ENCODE data around the gene RPL5. TPM values are rescaled to one million over a fixed set of nuclear protein-coding genes. Genes with fewer than 3 reads are reported as not detected.
A peak's percentile ranks its signal among the peaks of the same experiment; 100 is the strongest.

RPL5 gene
- total and polyA plus RNA-seq, 9 of the 15 experiments (the other 6 are each of a cell fraction or from before 2014, with no cell fraction given): 1,467 to 4,252 (median 2,454) TPM

DNA sequence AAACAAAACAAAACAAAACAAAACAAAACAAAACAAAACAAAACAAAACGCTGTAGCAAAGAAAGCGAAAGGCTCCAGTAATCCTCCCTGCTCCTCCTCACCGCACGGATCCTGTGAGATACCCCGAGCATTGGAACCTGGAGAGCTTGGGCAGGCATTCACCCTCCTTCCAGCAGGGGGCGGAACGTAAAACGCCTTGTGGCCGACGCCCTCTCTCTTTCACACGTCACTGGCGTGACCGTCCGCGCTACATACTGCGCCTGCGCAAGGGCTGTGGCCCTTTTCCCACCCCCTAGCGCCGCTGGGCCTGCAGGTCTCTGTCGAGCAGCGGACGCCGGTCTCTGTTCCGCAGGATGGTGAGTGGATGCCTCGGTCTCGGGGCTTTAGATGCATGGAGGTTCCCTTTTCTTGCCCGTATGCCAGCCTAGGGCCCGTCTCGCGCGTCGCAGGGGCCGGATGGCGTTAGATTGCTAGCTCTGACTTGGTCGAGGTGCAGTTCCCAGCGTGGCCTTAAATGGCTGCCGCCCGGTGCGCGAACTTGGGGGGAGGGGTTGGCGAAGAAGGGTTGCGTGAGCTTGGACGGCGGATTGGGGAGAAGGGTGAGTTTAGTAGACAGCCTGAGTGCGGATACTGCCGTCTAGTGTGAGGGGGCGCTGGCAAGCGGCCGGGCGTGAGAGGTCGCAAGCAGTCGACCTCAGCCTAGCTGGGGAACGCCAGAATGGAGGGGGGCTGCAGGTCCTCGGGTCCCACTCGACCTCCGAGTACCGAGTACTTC lies at the start of gene RPL5 (continued):
- TF ChIP-seq ZNF830 (CRISPR knock-in tag; IDR thresholded peaks at IDR 0.05) (no peak), CBX3 (IDR thresholded peaks at IDR 0.05; ENCODE audit: borderline replicate concordance in 1 of 2, low read length in 2 of 2) (0 out of 3 replicates have a peak, but pooled peaks of 1 of the 2 experiments have one; percentile 37), PTRF (tag; IDR thresholded peaks at IDR 0.05) (no peak), ETS2 (tag; IDR thresholded peaks at IDR 0.05; ENCODE audit: borderline replicate concordance, poor library complexity, severe bottlenecking) (no peak), ZNF12 (CRISPR knock-in tag; IDR thresholded peaks at IDR 0.05) (peak; percentile 44), ZBTB8A (IDR thresholded peaks at IDR 0.05; ENCODE audit: partially characterized antibody) (no peak), FOXJ3 (CRISPR knock-in tag; IDR thresholded peaks at IDR 0.05) (no peak)
- TF ChIP-seq, protein P1, sequence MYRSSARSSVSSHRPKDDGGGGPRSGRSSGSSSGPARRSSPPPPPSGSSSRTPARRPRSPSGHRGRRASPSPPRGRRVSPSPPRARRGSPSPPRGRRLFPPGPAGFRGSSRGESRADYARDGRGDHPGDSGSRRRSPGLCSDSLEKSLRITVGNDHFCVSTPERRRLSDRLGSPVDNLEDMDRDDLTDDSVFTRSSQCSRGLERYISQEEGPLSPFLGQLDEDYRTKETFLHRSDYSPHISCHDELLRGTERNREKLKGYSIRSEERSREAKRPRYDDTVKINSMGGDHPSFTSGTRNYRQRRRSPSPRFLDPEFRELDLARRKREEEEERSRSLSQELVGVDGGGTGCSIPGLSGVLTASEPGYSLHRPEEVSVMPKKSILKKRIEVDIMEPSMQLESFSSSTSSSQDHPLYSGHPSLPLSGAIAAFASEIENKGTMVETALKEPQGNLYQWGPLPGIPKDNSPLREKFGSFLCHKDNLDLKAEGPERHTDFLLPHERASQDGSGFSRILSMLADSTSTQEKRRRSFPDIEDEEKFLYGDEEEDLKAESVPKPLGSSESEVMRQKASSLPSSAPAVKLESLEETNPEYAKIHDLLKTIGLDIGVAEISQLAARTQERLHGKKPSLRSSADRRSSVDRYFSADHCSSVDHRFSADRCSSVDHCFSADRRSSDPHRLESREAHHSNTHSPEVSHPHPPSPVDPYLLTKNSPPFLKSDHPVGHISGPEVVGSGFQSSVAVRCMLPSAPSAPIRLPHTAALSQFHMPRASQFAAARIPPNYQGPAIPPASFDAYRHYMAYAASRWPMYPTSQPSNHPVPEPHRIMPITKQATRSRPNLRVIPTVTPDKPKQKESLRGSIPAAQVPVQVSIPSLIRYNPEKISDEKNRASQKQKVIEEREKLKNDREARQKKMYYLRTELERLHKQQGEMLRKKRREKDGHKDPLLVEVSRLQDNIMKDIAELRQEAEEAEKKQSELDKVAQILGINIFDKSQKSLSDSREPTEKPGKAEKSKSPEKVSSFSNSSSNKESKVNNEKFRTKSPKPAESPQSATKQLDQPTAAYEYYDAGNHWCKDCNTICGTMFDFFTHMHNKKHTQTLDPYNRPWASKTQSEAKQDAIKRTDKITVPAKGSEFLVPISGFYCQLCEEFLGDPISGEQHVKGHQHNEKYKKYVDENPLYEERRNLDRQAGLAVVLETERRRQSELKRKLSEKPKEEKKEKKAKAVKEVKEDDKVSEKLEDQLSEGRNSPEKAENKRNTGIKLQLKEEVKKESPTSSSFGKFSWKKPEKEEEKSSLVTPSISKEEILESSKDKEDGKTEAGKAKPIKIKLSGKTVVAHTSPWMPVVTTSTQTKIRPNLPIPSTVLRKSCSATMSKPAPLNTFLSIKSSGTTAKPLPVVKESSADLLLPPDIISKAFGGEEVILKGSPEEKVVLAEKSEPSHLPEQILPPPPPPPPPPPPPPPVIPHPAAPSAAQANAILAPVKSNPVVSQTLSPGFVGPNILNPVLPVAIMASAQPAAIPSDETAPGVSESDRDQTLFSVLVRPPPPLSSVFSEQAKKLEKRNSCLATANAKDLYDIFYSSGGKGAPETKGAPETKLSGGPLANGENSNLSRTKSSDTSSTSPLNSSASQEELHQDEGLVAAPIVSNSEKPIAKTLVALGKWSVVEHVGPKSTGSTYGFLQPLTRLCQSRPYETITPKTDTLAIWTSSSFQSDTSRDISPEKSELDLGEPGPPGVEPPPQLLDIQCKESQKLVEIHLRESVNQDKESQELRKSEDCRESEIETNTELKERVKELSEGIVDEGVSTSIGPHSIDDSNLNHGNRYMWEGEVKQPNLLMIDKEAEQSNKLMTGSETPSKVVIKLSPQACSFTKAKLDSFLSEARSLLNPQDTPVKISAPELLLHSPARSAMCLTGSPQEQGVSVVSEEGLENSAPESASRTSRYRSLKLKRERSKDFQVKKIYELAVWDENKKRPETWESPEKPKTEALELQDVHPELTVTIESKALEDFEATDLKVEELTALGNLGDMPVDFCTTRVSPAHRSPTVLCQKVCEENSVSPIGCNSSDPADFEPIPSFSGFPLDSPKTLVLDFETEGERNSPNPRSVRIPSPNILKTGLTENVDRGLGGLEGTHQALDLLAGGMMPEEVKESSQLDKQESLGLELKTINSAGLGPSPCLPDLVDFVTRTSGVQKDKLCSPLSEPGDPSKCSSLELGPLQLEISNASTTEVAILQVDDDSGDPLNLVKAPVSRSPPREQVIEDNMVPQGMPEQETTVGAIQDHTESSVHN (IDR thresholded peaks at IDR 0.05; ENCODE audit: borderline replicate concordance in 1 of 2, low read depth in 1 of 2): peak in 1 of 2 experiments; percentile 99; a peak in 2 of 4 replicates
- TF ChIP-seq, protein P2, sequence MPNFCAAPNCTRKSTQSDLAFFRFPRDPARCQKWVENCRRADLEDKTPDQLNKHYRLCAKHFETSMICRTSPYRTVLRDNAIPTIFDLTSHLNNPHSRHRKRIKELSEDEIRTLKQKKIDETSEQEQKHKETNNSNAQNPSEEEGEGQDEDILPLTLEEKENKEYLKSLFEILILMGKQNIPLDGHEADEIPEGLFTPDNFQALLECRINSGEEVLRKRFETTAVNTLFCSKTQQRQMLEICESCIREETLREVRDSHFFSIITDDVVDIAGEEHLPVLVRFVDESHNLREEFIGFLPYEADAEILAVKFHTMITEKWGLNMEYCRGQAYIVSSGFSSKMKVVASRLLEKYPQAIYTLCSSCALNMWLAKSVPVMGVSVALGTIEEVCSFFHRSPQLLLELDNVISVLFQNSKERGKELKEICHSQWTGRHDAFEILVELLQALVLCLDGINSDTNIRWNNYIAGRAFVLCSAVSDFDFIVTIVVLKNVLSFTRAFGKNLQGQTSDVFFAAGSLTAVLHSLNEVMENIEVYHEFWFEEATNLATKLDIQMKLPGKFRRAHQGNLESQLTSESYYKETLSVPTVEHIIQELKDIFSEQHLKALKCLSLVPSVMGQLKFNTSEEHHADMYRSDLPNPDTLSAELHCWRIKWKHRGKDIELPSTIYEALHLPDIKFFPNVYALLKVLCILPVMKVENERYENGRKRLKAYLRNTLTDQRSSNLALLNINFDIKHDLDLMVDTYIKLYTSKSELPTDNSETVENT (CRISPR knock-in tag; IDR thresholded peaks at IDR 0.05): peak; percentile 93
- TF ChIP-seq, protein P3, sequence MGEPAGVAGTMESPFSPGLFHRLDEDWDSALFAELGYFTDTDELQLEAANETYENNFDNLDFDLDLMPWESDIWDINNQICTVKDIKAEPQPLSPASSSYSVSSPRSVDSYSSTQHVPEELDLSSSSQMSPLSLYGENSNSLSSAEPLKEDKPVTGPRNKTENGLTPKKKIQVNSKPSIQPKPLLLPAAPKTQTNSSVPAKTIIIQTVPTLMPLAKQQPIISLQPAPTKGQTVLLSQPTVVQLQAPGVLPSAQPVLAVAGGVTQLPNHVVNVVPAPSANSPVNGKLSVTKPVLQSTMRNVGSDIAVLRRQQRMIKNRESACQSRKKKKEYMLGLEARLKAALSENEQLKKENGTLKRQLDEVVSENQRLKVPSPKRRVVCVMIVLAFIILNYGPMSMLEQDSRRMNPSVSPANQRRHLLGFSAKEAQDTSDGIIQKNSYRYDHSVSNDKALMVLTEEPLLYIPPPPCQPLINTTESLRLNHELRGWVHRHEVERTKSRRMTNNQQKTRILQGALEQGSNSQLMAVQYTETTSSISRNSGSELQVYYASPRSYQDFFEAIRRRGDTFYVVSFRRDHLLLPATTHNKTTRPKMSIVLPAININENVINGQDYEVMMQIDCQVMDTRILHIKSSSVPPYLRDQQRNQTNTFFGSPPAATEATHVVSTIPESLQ (CRISPR knock-in tag; IDR thresholded peaks at IDR 0.05): peak; percentile 96
- TF ChIP-seq, protein P4, sequence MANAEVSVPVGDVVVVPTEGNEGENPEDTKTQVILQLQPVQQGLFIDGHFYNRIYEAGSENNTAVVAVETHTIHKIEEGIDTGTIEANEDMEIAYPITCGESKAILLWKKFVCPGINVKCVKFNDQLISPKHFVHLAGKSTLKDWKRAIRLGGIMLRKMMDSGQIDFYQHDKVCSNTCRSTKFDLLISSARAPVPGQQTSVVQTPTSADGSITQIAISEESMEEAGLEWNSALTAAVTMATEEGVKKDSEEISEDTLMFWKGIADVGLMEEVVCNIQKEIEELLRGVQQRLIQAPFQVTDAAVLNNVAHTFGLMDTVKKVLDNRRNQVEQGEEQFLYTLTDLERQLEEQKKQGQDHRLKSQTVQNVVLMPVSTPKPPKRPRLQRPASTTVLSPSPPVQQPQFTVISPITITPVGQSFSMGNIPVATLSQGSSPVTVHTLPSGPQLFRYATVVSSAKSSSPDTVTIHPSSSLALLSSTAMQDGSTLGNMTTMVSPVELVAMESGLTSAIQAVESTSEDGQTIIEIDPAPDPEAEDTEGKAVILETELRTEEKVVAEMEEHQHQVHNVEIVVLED (CRISPR knock-in tag; IDR thresholded peaks at IDR 0.05): peak; percentile 96

Data from K562 (cell line).